H1 (cell line): ENCODE measurements around the gene RB1. TPM values are rescaled to one million over a fixed set of nuclear protein-coding genes. Genes with fewer than 3 reads are reported as not detected.

Experiments used
- CTCF ChIA-PET: fragments of 300-600 bp; sonication (Branson Sonifier 250); formaldehyde crosslinking; loops from one replicate; lab custom pipeline; 2021; ENCODE audit not compliant: partially characterized antibody; lab: Charles Lee
- POLR2A ChIA-PET: fragments of 300-600 bp; sonication (Branson Sonifier 250); formaldehyde crosslinking; loops from one replicate; lab custom pipeline; 2021; ENCODE audit warnings: inconsistent platforms; ENCODE audit not compliant: partially characterized antibody; lab: Charles Lee
- DNase-seq, 2 experiments: peaks; one replicate each; pipeline versions ENCODE4 v3.0.0 to v3.0.0-alpha.2; 2010 to 2022; ENCODE audit warnings: low spot score in 2 of 2, low read depth in 1 of 2, mixed read lengths in 1 of 2
- FAIRE-seq: peaks from 2 replicates; lab custom pipeline; 2011; peaks lifted over from hg19 to GRCh38; lab: Jason Lieb, UNC
- H2AFZ ChIP-seq: 2 replicates; pipeline ENCODE4 v1.8.1; 2012; ENCODE audit warnings: low read length, inconsistent platforms
- H2AK5ac ChIP-seq: 2 replicates; pipeline ENCODE4 v1.6.1; 2013; ENCODE audit warnings: low read depth, low read length
- H2BK120ac ChIP-seq: replicated peaks from 2 replicates; pipeline ENCODE3; 2013; ENCODE audit warnings: low read depth, low read length, inconsistent platforms
- H2BK12ac ChIP-seq: 2 replicates; pipeline ENCODE4 v1.6.1; 2013; ENCODE audit warnings: low read depth, low read length
- H2BK15ac ChIP-seq: 2 replicates; pipeline ENCODE4 v1.6.1; 2013; ENCODE audit warnings: low read length
- H2BK20ac ChIP-seq: 2 replicates; pipeline ENCODE4 v1.6.1; 2013; ENCODE audit warnings: low read length
- H2BK5ac ChIP-seq: 2 replicates; pipeline ENCODE4 v1.6.1; 2013; ENCODE audit warnings: low read depth, low read length
- H3K14ac ChIP-seq: 2 replicates; pipeline ENCODE4 v1.6.1; 2013; ENCODE audit warnings: inconsistent platforms; ENCODE audit not compliant: insufficient read length
- H3K18ac ChIP-seq: 2 replicates; pipeline ENCODE4 v1.6.1; 2013; ENCODE audit warnings: low read length; ENCODE audit errors: extremely low read depth
- H3K23ac ChIP-seq: 2 replicates; pipeline ENCODE4 v1.6.1; 2013; ENCODE audit warnings: inconsistent platforms; ENCODE audit not compliant: insufficient read length
- H3K23me2 ChIP-seq: 2 replicates; pipeline ENCODE4 v1.6.1; 2013; ENCODE audit warnings: low read depth, low read length
- H3K27ac ChIP-seq: 2 replicates; pipeline ENCODE4 v1.6.1; 2011; ENCODE audit warnings: low read depth, low read length, inconsistent platforms
- H3K27me3 ChIP-seq, 4 experiments: replicated peaks in 1 of 4; 1 replicate in 1 of 4; 2 replicates in 3 of 4; pipeline versions ENCODE4 v1.6.1 to v1.8.1; 2011 to 2013; ENCODE audit warnings: low read length in 3 of 4, mild to moderate bottlenecking in 3 of 4, inconsistent platforms in 2 of 4, mixed read lengths in 2 of 4, moderate library complexity in 1 of 4; ENCODE audit not compliant: control insufficient read depth in 3 of 4, insufficient read depth in 3 of 4; ENCODE audit errors: extremely low read depth in 1 of 4
- H3K36me3 ChIP-seq, 4 experiments: 2 replicates each; pipeline versions ENCODE4 v1.6.1 to v1.8.1; 2011 to 2013; ENCODE audit warnings: mild to moderate bottlenecking in 4 of 4, low read length in 3 of 4, moderate library complexity in 2 of 4, control low read depth in 1 of 4, inconsistent platforms in 1 of 4; ENCODE audit not compliant: insufficient read depth in 4 of 4, control insufficient read depth in 2 of 4
- H3K4ac ChIP-seq: replicated peaks from 2 replicates; pipeline ENCODE3; 2013; ENCODE audit warnings: low read length, low read depth, mixed read lengths, inconsistent platforms; ENCODE audit not compliant: insufficient read length
- H3K4me1 ChIP-seq, 4 experiments: replicated peaks in 1 of 4; 1 replicate in 1 of 4; 2 replicates in 3 of 4; pipeline versions ENCODE4 v1.6.1 to v1.8.1; 2011 to 2013; ENCODE audit warnings: low read length in 3 of 4, inconsistent platforms in 2 of 4, mixed read lengths in 1 of 4; ENCODE audit not compliant: insufficient read depth in 4 of 4, control insufficient read depth in 3 of 4
- H3K4me2 ChIP-seq, 2 experiments: 2 replicates each; pipeline versions ENCODE4 v1.6.1 to v1.8.1; 2011 to 2013; ENCODE audit warnings: low read depth in 2 of 2, low read length in 2 of 2, control low read depth in 1 of 2, inconsistent platforms in 1 of 2, mild to moderate bottlenecking in 1 of 2; ENCODE audit not compliant: insufficient read depth in 1 of 2
- H3K4me3 ChIP-seq, 4 experiments: fragments of 200-600, 300-600 bp in 1 of 4; sonication (generic), shearing (Covaris generic), sonication (Bioruptor Twin) in 1 of 4; 2 replicates each; pipeline versions ENCODE4 v1.5.1 to v1.8.1; 2011 to 2016; ENCODE audit warnings: low read length in 4 of 4, low read depth in 3 of 4, control low read depth in 2 of 4, inconsistent platforms in 2 of 4, mild to moderate bottlenecking in 2 of 4, mixed read lengths in 1 of 4, moderate library complexity in 1 of 4; ENCODE audit not compliant: insufficient read depth in 2 of 4; ENCODE audit errors: extremely low read depth in 1 of 4
- H3K56ac ChIP-seq: replicated peaks from 2 replicates; pipeline ENCODE3; 2013; ENCODE audit warnings: low read depth, mild to moderate bottlenecking, mixed read lengths, low read length, inconsistent platforms; ENCODE audit not compliant: insufficient read length
- H3K79me1 ChIP-seq: 2 replicates; pipeline ENCODE4 v1.6.1; 2013; ENCODE audit warnings: low read depth, low read length, control low read depth
- H3K79me2 ChIP-seq, 2 experiments: 2 replicates each; pipeline versions ENCODE4 v1.6.1 to v1.8.1; 2012 to 2013; ENCODE audit warnings: low read length in 2 of 2, mild to moderate bottlenecking in 2 of 2, inconsistent platforms in 1 of 2; ENCODE audit not compliant: insufficient read depth in 2 of 2, control insufficient read depth in 1 of 2
- H3K9ac ChIP-seq, 4 experiments: replicated peaks in 1 of 4; 1 replicate in 1 of 4; 2 replicates in 3 of 4; pipeline versions ENCODE4 v1.6.1 to v1.8.1; 2011 to 2013; ENCODE audit warnings: low read depth in 3 of 4, low read length in 3 of 4, control low read depth in 2 of 4, mild to moderate bottlenecking in 2 of 4, moderate library complexity in 2 of 4, inconsistent platforms in 1 of 4; ENCODE audit errors: extremely low read depth in 1 of 4
- H3K9me3 ChIP-seq, 2 experiments: 2 replicates each; pipeline versions ENCODE4 v1.6.1 to v1.8.1; 2012 to 2013; ENCODE audit warnings: mild to moderate bottlenecking in 2 of 2, moderate library complexity in 2 of 2, control low read depth in 1 of 2, inconsistent platforms in 1 of 2, low read depth in 1 of 2, low read length in 1 of 2, mixed read lengths in 1 of 2; ENCODE audit not compliant: insufficient read depth in 2 of 2
- H4K20me1 ChIP-seq, 2 experiments: replicated peaks in 1 of 2; 2 replicates each; pipeline versions ENCODE3 to v1.8.1; 2011 to 2013; ENCODE audit warnings: inconsistent platforms in 2 of 2, low read length in 2 of 2, mild to moderate bottlenecking in 1 of 2; ENCODE audit not compliant: insufficient read depth in 2 of 2, control insufficient read depth in 1 of 2
- H4K5ac ChIP-seq: 2 replicates; pipeline ENCODE4 v1.6.1; 2013; ENCODE audit warnings: low read length, low read depth, mixed read lengths, inconsistent platforms; ENCODE audit not compliant: insufficient read length
- H4K8ac ChIP-seq: 2 replicates; pipeline ENCODE4 v1.8.0; 2013; ENCODE audit warnings: mild to moderate bottlenecking, moderate library complexity, low read length, inconsistent platforms; ENCODE audit not compliant: insufficient read depth; ENCODE audit errors: extremely low read depth
- H4K91ac ChIP-seq: replicated peaks from 2 replicates; pipeline ENCODE3; 2013; ENCODE audit warnings: low read length, mixed read lengths, inconsistent platforms; ENCODE audit not compliant: insufficient read length
- CREB1 ChIP-seq: IDR thresholded peaks from 2 replicates; pipeline ENCODE4 v1.6.1; 2012; ENCODE audit warnings: inconsistent platforms
- POLR2A ChIP-seq, 2 experiments: IDR thresholded peaks; 1 replicate in 1 of 2; 2 replicates in 1 of 2; pipeline ENCODE4 v1.6.1; 2011; ENCODE audit warnings: low read depth in 2 of 2, low read length in 2 of 2, mild to moderate bottlenecking in 2 of 2; ENCODE audit errors: control extremely low read depth in 1 of 2
- polyA plus RNA-seq, 7 experiments: library from polyadenylated mRNA; depleted of rRNA in 3 of 7; stranded (reverse) in 5 of 7; unstranded in 2 of 7; fragments of >200 nt in 5 of 7; fragments of 200-250 nt in 2 of 7; gene quantifications; 1 replicate in 5 of 7; 2 replicates in 1 of 7; 4 replicates in 1 of 7; pipeline versions ENCODE4 v1.2.1 to v1.2.3, GENCODE V29; 2011 to 2013; ENCODE audit warnings: missing spikeins in 2 of 7, mixed read lengths in 2 of 7
- total RNA-seq: library from RNA; stranded (reverse); fragmentation: NEBNext Ultra II Directional; extraction: Animal tissue kit (Norgen Biotek cat#: 25700); gene quantifications from 2 replicates; pipeline ENCODE4 v1.2.1, GENCODE V29; 2021
- TF ChIP-seq, protein P1 (sequence below): IDR thresholded peaks from 2 replicates; pipeline ENCODE4 v1.6.1; 2012; ENCODE audit warnings: inconsistent platforms

The RB1 gene
- total and polyA plus RNA-seq, 2 of the 8 experiments (the other 6 are each of a cell fraction or from before 2014, with no cell fraction given) = 4.1 to 17.5 TPM

DNA sequence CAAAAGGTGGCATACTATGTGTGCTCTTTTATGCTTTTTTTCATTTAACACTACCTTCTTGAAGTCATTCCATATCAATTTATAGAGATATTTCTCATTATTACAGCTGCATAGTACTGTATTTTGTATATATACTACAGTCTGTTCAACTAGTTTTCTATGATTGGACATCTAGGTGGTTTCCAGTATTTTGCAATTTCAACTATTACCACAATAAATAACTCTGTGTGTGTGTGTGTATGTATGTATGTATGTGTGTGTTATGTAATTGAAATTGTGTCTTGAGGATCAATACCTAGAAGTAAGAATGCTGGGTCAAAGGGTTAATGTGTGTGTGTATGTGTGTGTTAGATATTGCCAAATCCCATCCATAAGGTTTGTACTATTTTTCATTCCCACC lies 102.3 kb downstream of the RB1 start:
- no peak overlapping the region for H3K4ac ChIP-seq
- H3K4me2 ChIP-seq = no peak overlapping the region
- H3K9ac ChIP-seq = no peak overlapping the region
- no peaks in the 10 kb centered on the region for H3K23me2 ChIP-seq
- H3K18ac ChIP-seq = no peak overlapping the region
- ChIA-PET POLR2A (no interaction called here), CTCF (interaction anchor here (0.9 kb wide), 1 partner anchor 9 kb away, joined by 3 read pairs; no protein-coding TSS in a partner anchor)
- H4K8ac ChIP-seq = no peak overlapping the region
- H3K79me2 ChIP-seq = no peaks in the 10 kb centered on the region
- H2BK20ac ChIP-seq = no peak overlapping the region
- H2AFZ ChIP-seq = no peak overlapping the region
- H4K91ac ChIP-seq = no peak overlapping the region
- H4K20me1 ChIP-seq = no peaks in the 10 kb centered on the region
- H3K56ac ChIP-seq = no peak overlapping the region
- H3K79me1 ChIP-seq = no peaks in the 10 kb centered on the region
- H2BK5ac ChIP-seq = no peak overlapping the region
- H2BK15ac ChIP-seq = no peak overlapping the region
- no peaks in the 10 kb centered on the region for H3K4me1 ChIP-seq
- no peak overlapping the region for H2BK120ac ChIP-seq
- no peak overlapping the region for H2BK12ac ChIP-seq
- FAIRE-seq = no peak
- no peak overlapping the region for H2AK5ac ChIP-seq
- H3K14ac ChIP-seq = no peak overlapping the region
- no peak overlapping the region for H3K4me3 ChIP-seq
- no peaks in the 10 kb centered on the region for H3K36me3 ChIP-seq
- H4K5ac ChIP-seq = no peak overlapping the region
- TF ChIP-seq CREB1 (no peak), POLR2A (IDR thresholded peaks at IDR 0.05; ENCODE audit: control extremely low read depth in 1 of 2, low read depth in 2 of 2, low read length in 2 of 2) (no peak)
- TF ChIP-seq, protein P1, sequence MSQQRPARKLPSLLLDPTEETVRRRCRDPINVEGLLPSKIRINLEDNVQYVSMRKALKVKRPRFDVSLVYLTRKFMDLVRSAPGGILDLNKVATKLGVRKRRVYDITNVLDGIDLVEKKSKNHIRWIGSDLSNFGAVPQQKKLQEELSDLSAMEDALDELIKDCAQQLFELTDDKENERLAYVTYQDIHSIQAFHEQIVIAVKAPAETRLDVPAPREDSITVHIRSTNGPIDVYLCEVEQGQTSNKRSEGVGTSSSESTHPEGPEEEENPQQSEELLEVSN = no peak
- no peaks in the 10 kb centered on the region for H3K27me3 ChIP-seq
- no peak overlapping the region for H3K23ac ChIP-seq
- DNase-seq = no peak
- H3K27ac ChIP-seq = no peak overlapping the region
- no peaks in the 10 kb centered on the region for H3K9me3 ChIP-seq
